Panc1 (cell line): ENCODE data around the gene PARM1.

Source experiments
- CTCF ChIP-seq: fragments of 450-650 bp; IDR thresholded peaks from 2 replicates; pipeline ENCODE4 v1.5.1; 2017; ENCODE audit warnings: mild to moderate bottlenecking
- POLR2AphosphoS5 ChIP-seq: IDR thresholded peaks from 2 replicates; pipeline ENCODE4 v1.6.1; 2012; ENCODE audit warnings: mild to moderate bottlenecking, low read depth, low read length, moderate library complexity
- REST ChIP-seq, 2 experiments: IDR thresholded peaks; 2 replicates each; pipeline ENCODE4 v1.6.1; 2011 to 2012; ENCODE audit warnings: low read depth in 2 of 2, control low read depth in 1 of 2, low read length in 1 of 2, mild to moderate bottlenecking in 1 of 2, moderate library complexity in 1 of 2; ENCODE audit not compliant: insufficient read depth in 1 of 2
- SIN3A ChIP-seq: IDR thresholded peaks from 2 replicates; pipeline ENCODE4 v1.6.1; 2012; ENCODE audit warnings: low read depth, mild to moderate bottlenecking, low read length, moderate library complexity, borderline replicate concordance; ENCODE audit not compliant: insufficient read depth
- TCF7L2 ChIP-seq: IDR thresholded peaks from 2 replicates; pipeline ENCODE4 v1.6.1; 2011; ENCODE audit warnings: mild to moderate bottlenecking, low read depth, low read length, inconsistent platforms

- no peak for TF ChIP-seq CTCF
- TF ChIP-seq SIN3A: no peak
- TF ChIP-seq REST (IDR thresholded peaks at IDR 0.05; ENCODE audit: insufficient read depth in 1 of 2, low read depth in 2 of 2, low read length in 1 of 2): no peak
- TF ChIP-seq TCF7L2: no peak
- TF ChIP-seq POLR2AphosphoS5: no peak
Observed at GRCh38 chr4:75015627-75016026, 82.7 kb downstream of the PARM1 start.
